Heart left ventricle (tissue), 13 donors: ENCODE data around the gene ZNF124.

Experiments
- CTCF ChIP-seq, 12 donors: fragments of 200-600 bp; sonication (generic) in 4 of 12; IDR thresholded peaks; one replicate each; pipeline versions ENCODE4 v1.5.0 to v1.8.0; 2018 to 2022; ENCODE audit warnings: antibody characterized with exemption in 12 of 12, mild to moderate bottlenecking in 5 of 12
- POLR2A ChIP-seq, 2 donors: fragments of 450-650 bp; IDR thresholded peaks; one replicate each; pipeline ENCODE4 v1.6.1; 2017; ENCODE audit warnings: antibody characterized with exemption in 2 of 2, mild to moderate bottlenecking in 2 of 2, moderate library complexity in 2 of 2
- donor health status: ischemic (EF 13 %, LVEDD 7.1; RV severe dilation, severe dysfunction).
- donor health status: DM: no; HTN: yes; CAD: no.
- donor health status: DM: no; HTN: no; CAD: no.
- donor health status: ischemic (EF 25% LVEDD 6.9; RV normal size, moderate dysfunction).
- donor health status: ischemic (EF 25% LVEDD 5.7; RV mildly dilated, moderate dysfunction).
- donor health status: ischemic (EF 35%, LVEDD 5.7; RV mildly dilated, moderate dysfunction).
- donor health status: nonischemic (EF 11% LVEDD 7.7; RV severe dilation, severe dysfunction).
- donor health status: DM: yes; HTN: yes; CAD: no.
- donor health status: PGD.
- donor health status: ischemic (EF 29% LVEDD 5.4; RV normal size, mild dysfunction).
- donor health status: nonischemic (EF 23%, LVEDD 6.1; RV moderate dilation, normal function).

- TF ChIP-seq CTCF (IDR thresholded peaks at IDR 0.05): no peak
- TF ChIP-seq POLR2A (IDR thresholded peaks at IDR 0.05): no peak
Measured at GRCh38 chr1:247145279-247145678, 26.5 kb downstream of the ZNF124 start.
